DND-41 (cell line): ENCODE data around the gene SLC35F6.

ENCODE experiments used
- EZH2 ChIP-seq: IDR thresholded peaks from 3 replicates; pipeline ENCODE4 v1.6.1; 2012; ENCODE audit warnings: borderline replicate concordance, low read depth, mild to moderate bottlenecking, moderate library complexity, low read length, inconsistent platforms; ENCODE audit not compliant: severe bottlenecking
- TF ChIP-seq, protein P1 (sequence below): IDR thresholded peaks from 2 replicates; pipeline ENCODE4 v1.5.1; 2012; ENCODE audit warnings: borderline replicate concordance, low read length, moderate library complexity, mild to moderate bottlenecking; ENCODE audit not compliant: poor library complexity, severe bottlenecking; ENCODE audit errors: extremely low read depth

DNA sequence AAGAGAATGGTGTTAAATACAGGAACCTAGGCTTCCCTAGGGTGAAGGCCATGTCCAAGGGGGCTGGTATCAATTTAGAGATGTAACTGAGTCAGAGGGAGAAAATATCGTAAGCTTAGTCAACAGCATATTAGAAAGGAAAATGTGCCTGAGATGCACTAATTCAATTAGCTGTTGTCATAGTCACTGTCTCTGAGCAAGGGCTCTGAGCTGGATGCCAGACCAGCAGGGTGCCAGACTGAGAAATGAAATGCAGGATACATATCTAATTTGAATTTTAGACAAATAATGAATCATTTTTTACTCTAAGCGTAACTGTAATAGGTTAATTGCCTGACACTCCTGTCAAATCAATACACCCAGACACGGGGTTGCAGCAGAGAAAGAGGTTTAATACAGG is 11.4 kb upstream of the SLC35F6 start:
- TF ChIP-seq, protein P1, sequence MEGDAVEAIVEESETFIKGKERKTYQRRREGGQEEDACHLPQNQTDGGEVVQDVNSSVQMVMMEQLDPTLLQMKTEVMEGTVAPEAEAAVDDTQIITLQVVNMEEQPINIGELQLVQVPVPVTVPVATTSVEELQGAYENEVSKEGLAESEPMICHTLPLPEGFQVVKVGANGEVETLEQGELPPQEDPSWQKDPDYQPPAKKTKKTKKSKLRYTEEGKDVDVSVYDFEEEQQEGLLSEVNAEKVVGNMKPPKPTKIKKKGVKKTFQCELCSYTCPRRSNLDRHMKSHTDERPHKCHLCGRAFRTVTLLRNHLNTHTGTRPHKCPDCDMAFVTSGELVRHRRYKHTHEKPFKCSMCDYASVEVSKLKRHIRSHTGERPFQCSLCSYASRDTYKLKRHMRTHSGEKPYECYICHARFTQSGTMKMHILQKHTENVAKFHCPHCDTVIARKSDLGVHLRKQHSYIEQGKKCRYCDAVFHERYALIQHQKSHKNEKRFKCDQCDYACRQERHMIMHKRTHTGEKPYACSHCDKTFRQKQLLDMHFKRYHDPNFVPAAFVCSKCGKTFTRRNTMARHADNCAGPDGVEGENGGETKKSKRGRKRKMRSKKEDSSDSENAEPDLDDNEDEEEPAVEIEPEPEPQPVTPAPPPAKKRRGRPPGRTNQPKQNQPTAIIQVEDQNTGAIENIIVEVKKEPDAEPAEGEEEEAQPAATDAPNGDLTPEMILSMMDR = no peak
- TF ChIP-seq EZH2 = no peak
